DMS79 (cell line): Measurements from ENCODE around the gene HLCS.

Experiments used
- DNase-seq: peaks from one replicate; lab custom pipeline; 2025; lab: John Stamatoyannopoulos, UW

HLCS gene

DNA sequence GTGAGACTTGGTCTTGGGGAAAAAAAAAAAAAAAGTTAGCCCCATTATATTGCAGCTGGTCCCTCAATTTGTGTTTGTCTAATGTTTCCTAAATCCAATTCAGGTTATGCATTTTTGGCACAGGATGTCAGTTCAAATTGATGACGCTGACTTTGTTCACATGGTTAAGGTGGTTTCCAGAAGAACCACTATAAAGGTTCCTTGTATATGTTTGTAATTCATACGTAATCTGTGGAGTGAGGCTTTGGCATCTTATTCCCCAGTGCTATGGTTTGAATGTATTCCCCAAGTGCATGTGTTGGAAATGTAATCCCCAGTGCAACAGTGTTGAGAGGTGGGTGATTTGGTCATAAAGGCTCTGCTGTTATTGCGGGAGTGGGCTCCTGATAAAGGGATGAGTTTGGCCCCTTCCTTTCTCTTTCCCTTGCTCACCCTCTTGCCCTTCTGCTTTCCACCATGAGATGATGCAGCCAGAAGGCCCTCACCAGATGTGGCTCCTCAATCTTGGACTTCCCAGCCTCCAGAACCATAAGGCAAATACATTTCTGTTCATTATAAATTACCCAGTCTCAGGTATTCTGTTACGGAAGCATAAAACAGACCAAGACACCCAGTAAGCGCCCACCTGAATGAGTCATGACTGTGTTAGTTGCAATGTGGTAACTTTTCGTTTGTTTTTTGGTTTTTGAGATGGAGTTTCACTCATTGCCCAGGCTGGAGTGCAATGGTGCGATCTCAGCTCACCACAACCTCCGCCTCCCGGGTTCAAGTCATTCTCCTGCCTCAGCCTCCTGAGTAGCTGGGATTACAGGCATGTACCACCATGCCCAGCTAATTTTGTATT lies 19.5 kb upstream of the HLCS start:
- DNase-seq: no peak

DNA sequence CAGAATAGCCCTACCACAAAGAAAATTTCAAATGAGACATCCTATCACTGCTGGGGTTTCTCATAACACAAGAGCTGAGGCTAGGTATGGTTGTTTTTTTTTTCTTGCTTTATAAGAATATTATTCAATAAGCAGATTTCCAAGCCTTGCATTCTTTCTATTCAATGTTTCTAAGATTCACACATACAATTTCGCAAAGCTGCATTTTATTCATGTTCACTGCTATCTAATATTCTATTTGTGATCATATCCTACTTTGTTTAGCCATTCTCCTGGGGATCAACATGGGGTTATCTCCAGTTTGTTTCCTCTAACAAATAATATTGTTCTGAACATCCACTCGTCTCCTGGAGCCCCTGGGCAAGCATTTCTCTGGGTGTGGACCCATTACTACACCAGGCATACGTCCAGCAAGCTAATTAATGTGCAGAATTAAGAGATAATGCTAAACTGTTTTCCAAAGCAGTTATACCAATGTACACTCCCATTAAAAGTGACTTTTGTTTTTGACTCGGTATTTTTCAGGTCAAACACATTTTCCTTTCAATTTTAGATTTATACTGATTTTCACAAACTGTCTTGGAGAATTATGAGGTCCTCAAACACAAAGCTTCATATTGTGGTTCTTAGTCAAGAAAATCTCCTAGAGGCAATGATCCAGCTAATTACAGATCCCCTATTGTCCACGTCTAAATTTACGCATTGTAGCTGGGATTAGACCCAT lies 15.7 kb upstream of the HLCS start:
- DNase-seq: no peak

DNA sequence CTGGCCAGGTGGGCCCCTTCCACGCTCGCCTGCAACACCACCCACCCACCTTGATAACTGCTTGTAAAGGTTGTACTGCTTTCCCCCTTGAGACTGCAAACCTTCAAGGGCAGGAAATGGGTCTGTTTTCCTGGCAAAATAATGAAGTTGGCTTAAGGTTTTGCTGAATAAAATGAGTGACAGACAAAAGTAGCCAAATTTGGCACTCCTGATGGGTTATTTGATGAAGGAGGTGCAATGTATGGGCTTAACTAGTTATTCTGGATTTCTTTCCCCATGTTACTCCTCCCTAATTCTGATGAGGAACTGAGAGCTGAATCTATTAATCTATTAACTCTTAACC lies 14.6 kb upstream of the HLCS start:
- DNase-seq: no peak

DNA sequence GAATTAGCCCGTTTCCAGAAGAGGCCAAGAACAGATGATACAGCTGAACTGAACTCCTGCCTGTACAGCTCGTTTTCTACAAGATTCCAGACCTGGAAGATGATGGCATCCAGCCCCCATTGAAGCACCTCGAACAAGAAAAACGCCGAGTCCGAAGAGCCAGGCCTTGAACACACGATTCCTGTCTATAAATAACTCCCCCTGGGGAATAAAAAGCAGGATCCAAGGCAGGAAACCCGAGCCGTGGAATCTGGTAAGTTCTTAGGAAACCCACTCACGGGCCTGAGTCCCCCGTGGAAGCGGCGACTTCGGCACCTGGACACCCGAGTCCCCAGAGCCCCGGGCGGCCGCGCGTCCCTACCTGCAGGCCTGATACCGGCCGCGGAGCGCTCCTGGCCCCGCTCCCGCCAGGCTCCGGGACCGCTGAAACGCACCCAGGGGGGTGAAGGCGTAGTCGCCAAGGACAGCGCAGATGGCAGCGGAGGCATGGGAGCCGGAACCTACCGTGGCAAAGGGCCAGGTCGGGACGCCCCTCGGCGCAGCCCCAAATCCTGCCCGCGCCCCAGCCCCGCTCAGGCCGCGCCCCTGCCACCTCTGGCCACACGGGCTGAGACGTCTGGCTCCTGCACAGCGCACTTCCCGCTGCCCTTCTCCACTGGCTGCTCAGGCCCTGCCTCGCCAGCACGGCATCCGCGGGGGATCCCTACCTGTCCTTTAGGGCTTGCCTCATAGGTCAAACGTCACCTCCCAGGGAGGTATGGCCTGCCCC lies 14.0 kb upstream of the HLCS start:
- no peak for DNase-seq

DNA sequence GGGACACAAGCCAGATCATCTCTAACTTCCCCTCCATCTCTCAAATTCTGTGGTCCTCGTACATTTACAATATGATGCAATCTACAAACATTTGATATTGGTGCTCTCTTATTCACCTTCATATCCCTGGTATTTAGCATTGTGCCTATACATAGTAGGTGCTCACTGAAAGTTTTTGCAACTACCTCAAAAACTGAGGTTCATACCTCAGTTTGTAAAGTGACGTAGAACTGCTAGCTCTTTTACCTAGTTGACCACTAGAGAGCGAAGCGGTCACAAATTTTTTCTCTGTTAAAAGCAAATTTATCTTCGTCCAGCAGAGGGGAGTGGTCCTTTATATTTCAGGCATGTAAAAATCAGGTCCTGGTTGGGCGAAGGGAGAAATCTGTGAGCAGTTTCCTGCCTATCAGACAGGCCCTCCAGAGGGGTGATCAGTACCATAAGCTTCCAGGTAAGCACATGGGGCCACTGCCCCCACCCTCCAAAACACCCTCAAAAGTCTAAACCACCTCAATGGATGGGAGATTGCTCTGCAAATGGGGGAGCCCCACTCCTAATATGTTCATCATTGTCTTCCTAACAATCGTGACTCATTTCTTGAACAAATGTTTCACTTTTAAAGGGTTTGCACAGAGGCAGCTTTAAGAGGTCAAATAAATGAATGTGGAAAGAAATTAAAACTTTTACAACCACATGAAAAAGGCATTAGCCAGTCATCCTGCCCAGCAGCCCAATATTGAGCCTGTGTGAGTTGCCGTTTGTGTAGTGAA lies 10.6 kb upstream of the HLCS start:
- peak; percentile 16 for DNase-seq

DNA sequence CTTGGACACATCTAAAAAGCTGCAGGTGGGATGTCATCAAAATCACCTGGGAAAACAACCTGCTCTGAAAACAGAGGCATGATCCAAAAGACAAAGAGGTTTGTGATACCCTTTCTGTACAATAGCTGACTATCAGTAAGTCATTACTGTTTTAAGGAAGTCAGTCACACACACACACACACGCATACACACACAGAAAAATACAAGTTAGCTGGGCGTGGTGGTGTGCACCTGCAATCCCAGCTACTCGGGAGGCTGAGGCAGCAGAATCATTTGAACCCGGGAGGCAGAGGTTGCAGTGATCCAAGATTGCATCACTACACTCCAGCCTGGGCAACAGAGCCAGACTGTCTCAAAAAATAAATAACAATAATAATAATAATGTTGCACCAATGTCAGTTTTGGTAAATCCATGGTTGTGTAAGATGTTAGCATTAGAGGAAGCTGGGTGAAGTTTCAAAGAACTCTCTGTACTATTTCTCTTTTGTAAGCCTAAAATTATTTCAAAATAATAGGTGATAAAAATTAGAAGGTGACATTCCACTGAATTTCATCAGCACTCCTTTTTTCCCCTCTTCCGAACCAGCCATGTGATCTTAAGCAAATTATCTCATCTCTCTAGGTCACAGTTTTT lies 9.9 kb upstream of the HLCS start:
- DNase-seq: no peak

DNA sequence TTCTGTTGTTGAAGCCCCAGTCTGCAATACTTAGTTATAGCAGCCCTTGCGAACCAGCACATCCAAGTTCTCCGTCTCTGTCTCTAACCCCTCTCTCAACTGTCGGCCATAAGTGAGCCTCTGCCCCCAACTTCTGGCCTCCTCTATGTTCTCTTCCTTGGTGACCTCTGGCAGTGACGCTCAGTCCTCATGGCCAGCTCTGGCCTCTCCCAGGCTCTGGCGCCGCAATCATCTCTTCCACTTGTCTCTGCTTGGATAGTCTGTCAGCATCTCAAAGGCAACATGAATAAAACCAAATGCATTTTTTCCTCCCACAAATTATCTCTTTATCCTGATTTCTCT lies 8.4 kb upstream of the HLCS start:
- no peak for DNase-seq

DNA sequence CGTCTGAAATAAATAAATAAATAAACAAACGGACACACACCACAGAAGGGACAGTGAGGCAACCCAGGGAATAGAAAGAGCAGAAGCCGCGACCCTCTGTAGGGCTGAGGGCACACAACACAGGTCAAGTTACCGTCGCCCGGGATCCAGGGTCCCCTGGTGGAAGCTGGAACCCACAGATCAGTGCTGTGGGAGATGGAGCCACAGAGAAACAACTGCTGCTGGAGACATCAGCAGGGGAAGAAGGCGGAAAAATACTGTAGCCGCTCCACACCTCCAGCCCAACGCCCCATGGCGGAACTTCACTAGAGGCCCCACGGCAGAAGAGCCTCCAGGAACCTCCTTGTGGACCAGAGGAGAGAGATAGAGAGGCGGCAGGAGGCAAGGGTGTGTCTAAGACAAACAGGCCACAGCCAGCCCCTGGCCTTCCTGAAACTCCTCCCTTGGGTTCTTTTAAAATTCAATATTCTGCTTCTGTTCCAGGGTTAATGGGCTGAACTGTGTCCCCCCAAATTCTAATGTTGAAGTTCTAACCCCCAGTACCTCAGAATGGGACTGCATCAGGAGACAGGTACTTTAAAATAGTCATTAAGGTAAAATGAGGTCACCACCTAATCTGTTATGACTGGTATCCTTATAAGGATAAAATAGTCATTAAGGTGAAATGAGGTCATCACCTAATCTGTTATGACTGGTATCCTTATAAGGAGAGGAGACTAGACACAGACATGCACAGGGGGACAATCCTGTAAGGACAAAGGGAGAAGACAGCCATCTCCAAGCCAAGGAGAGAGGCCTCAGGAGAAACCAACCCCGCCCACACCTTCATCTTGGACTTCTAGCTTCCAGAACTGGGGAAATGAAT lies 7.7 kb upstream of the HLCS start:
- no peak for DNase-seq

DNA sequence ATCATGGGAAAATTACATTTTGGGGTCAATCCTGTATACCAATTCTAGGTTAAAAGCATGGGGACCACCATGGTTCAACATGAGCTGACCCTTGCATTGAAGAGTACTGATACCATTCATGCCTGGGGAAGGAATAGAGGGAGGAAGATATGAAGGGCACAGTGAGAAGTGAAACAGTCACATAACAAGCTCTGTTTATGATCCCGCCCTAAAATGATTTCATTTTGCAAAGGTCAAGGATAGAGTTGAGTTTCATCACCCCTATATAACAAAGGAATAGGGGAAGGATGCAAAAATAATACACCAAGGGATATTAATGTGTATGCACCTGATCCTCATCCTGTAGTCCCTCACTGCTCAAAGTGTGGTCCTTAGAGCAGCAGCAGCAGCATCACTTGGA lies 2.5 kb upstream of the HLCS start:
- no peak for DNase-seq

DNA sequence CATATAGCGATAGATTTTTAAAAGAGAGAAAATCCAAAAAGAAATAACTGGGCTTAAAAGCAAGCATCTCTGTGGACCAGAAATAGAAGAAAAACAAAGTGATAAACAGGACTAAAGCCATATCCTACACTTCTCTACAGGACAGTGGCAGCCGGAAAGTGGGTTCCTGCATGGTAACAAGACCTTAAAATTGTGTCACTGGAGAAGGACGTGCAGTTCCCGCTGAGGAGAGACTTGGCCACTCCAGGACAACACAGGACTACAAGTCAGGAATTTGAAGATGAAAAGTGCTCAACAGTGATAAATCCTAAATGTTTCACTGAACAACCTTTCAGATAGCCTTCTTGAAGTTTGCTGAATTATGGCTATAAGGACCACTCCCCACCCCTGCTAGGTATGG lies 1.9 kb upstream of the HLCS start:
- no peak for DNase-seq

DNA sequence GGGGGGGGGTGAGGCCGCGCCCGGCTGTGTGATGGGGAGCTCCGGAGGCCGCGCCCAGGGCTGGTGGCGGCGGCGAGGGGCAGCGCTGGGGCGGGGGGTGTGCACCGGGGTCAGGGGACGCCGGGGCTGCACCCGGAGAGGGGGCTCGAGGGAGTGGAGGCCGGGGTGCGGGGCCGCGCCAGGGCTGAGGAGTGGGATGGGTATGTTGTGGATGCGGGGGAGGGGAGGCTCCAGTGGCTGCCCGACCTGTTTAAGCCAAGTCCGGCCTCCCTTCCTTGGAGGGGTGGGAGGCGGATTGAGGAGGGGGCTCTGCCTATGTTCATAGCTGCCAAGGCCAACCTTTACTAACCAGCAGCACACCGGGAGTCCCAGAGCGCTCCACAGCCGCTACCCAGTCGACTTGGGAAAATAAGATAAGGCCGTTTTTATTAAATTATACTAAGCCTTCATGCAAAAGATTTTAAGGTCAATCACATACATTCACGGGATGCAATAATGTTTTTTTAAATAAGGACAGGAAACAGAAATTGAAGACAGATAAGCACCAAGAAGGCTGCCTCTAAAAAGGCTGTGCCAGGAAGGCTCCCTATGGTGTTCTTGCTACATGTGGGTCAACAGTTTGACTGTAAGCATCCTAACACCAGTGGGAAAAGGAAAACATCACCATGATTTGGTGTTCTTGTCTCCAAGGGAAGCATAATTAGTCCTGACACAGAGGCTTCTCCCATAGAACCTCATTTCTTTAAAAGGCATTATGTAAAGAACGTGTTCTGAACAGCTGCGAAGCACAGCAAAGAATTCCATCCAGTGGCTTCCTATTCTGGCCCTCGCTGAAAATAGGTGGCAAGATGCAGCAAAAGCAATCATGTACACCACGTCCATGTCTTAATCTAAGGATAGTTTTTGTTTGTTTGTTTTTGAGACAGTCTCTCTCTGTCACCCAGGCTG lies 626 bp upstream of the HLCS start:
- no peak for DNase-seq

DNA sequence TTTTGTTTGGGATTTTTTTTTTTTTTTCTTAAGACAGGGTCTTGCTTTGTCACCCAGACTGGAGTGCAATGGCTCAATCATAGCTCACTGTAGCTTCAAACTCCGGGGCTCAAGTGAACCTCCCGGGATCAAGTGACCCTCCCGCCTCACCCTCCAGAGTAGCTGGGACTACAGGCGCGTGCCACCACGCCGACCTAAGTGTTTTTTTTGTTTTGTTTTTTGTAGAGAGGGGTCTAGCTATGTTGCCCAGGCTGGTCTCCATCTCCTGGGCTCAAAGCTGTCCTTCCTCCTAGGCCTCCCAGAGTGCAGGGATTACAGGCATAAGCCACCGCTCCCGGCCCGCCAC lies 776 bp downstream of the HLCS start:
- no peak for DNase-seq

DNA sequence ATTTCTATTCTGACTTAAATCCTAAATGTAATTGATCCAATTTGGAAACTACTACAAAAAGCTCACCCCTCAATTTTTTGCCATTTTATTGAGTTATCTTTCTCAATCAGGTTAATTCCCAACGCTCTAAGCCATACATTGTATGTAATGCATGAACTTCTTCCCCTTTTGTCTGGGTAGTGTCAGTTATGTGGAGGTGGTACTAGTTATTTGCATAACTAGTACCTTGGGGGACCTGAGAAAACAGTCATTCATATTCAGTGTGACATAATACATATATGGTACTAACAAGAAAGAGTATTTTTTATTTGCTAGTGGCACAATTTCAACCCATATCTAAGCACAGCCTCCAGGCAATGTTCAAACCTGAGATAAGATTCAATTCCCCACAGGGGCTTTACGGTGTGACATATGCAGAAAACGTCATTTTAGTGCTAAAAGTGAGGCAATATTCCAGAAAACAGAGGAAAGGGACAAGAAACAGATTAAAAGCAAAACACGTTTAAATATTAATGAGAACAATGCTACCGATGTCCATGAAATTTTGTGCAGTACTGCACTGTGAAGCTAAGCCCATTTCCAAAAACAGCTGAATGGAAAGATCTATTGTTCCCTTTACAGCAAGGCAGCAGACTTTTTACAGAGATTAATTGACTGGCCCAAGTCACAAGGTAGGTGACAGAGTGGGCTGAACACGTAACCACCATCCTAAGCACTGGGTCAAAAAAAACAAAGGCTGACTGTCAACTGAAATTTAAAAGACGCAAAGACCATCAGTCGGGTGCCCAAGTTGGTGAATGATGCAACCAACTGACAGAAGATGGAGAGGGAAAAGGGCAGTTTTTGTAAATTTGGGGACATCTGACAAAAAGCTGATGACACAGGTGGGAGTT lies 1.4 kb downstream of the HLCS start:
- DNase-seq: no peak

DNA sequence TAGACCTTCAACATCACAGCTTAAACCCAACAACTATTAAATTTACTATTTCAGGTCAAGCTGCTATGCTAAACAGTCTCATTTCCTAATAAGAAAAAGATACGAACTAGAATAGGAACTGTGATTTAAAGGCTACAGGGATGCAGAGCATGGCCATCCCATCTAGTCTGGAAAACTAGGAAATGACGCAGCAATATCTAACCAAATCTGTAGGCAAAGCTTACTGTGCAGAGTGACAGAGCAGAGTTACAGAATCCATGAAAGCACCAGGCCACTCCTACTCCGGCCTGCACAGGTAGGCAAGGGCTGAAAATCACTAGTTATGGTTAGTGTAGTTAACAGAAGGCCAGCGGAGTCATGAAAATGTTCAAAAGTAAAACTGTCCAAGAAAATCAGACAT lies 2.1 kb downstream of the HLCS start:
- no peak for DNase-seq

DNA sequence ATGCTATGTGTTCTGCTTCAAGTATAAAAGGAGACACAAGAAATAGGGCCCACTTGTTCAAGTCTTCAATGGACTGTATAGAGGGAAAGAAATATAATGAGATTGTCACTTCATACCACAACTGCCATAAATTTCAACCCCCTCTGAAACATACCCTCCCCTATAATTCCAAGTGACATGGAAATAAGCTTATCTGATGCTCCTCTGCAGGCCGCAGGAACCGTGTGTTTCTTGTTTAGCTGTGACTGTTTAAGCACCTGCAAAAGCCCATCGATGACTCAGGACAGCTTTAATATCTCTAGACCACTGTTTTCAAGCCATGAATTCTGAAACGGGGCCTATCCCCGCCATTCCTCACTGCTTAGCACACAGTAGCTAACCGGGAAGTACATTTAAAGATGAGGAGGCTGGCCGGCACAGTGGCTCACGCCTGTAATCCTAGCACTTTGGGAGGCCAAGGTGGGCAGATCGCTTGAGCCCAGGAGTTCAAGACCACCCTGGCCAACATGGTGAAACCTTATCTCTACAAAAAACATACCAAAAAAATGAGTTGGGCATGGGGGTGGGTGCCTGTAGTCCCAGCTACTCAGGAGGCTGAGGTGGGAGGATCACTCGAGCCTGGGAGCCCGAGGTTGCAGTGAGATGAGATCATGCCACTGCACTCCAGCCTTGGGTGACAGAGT lies 4.2 kb downstream of the HLCS start:
- DNase-seq: no peak

DNA sequence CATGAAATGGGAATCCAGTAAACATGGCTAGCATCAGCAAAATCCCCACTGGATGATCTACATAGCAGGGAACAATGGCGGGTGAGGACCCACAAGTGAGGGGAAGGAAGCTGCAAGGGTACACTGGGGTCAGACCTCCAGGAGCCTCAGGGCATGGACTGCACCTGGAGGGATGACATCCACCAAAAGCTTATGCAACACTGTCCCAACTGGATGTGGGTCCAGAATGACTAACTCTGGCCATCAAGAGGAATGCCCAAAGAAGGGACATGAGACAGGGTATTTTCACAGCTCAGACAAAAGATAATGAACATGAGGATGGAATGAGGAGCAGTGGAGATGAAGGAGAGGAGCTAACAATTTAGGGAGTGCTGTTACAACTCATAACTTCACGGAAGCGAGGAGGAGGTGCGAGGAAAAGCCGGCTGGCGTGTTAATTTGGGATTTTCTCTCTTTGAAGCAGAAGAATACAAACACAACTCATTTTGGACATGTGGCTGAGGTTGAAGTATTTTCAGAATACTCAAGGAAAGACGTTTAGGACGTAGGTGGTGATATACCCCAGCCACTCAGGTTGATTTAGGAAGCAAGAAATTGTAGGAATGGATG lies 5.7 kb downstream of the HLCS start:
- DNase-seq: no peak

DNA sequence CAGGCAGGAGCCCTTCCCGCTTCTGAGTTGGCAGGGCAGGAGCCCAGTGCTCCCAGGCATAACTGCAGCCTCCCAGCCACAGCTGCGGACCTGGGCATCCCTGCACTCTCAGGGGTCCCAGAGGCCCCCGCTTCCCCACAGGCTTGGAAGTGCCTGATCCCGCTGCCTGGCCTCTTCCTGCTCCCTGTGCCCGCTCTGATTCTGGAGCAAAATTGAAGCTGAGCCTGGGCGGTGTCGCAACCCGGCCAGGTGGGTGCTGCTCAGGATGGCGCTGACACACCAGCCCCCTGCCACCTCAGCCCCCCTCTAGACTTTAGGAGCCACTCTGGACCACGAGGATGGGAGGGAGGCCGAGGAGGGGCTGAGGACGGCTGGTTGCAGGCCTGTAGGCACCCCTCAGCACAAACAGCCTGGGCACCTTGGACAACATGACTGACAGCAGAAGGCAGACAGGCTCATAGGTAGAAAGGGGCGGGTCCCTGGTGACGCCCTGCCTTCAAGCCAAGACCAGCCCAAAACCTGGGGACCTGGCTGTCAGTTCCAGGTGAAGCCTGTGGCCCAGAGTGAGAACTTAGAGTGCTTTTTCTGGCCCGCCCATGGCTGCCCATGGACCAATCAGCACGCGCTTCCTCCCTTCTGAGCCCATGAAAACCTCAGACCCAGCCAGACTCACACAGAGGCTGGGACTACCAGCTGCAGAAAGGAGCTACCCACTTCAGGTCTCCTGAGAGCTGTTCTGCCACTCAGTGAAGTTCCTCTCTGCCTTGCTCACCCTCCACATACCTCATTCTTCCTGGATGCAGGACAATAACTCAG lies 7.2 kb downstream of the HLCS start:
- DNase-seq: no peak
